NOMO-1 (cell line): ENCODE data around the gene JAKMIP1.

Experiments
- DNase-seq, 2 experiments: peaks; one replicate each; lab custom pipeline; 2025; ENCODE audit not compliant: unreplicated experiment in 2 of 2; lab: John Stamatoyannopoulos, UW

Gene JAKMIP1

DNA sequence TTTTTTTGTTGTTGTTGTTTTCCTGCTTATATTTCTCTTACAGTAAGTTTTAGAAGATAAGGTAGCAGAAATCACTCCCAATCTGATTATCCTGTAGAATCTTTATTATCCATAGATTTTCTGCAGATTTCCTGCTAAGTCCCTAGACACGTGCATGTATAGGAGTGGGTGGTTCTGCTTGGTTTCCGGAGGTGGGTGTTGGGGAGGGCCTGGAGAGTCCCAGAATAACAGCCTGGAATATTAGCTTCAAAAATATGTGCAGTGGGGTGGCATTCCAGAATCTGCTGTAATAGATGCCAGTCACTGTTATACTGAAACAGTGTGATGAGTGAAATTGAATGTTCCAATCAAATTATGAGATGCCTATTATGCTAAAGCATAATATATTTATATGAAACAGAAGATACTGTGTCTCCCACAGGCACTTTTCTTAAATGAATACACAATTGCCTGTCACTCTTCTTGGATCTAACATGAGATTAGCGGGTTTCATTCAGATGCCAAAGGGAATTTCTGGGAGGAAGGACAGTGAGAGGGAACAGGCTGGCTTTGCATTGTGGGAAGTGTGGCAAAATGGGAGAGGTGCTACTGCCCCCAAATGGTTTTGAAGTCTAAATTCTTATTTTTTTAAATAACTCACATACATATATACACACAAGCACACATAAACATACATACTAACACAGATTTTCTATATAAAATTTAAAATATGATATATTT is 219.8 kb downstream of the JAKMIP1 start:
- DNase-seq: no peak

DNA sequence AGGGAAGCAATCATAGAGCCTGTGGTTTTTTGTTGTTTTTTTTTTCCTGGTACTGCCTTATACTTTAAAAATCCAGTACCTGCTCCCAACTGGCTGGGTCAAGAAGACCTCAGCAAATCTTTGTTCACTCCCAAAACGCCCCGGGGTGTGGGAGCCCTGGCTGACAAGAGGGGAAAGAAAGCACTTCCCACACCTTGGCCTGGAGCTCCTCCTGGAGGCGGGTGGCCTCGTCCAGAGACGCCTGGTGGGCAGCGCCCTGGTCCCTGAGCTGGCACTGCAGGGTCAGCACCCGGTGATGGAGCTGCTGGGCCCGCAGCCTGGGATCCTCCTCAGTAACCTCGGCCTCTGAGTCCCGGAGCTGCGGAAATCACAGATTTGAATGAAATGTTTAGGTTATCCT is 220.4 kb downstream of the JAKMIP1 start:
- DNase-seq: no peak

DNA sequence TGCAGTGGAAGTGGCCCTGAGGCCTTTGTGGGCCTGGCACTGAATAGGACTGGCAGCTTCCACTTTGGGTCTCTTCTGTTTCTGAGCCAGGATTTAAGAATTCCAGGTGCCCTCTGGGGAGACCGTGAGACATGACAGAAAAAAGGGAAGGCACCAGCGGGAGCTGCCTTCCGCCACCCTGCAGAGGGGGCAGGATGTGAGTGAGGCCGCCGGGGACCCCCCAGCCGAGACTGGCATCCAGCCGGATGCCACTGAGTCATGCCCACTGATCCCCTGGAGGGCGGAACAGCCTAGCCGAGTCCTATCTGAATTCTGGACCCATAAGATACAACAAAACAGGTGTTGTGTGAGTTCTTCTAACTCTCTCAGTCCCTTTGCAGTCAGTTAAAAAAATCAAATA is 223.4 kb downstream of the JAKMIP1 start:
- DNase-seq: no peak

DNA sequence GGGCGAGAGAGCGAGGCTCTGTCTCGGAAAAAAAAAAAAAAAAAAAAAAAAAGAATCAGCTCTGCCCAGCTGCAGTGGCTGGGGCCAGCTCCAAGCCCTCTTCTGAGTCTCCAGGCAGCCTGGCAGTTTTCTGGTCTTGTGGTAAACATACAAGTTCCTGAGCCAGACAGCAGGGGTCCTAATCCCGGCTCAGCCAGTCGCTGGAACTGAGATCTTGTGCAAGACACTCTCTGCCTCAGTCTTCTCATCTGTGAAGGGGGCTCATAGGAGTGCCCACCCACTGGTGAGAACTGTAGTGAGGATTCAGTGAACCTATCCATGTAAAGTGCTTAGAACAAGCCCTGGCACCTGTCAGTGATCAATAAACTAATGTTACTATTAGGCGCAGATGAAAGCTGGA is 223.9 kb downstream of the JAKMIP1 start:
- no peak for DNase-seq
